Testis (tissue), 2 donors: ENCODE measurements around the gene COX6B2.

Source experiments
- CTCF ChIP-seq, 3 experiments: fragments of 450-650 bp in 2 of 3; fragments of 200-600 bp in 1 of 3; sonication (generic) in 1 of 3; IDR thresholded peaks; one replicate each; pipeline ENCODE4 v1.5.1; 2016 to 2019; ENCODE audit warnings: antibody characterized with exemption in 3 of 3, mild to moderate bottlenecking in 2 of 3, moderate library complexity in 1 of 3
- POLR2A ChIP-seq: fragments of 450-650 bp; IDR thresholded peaks from one replicate; pipeline ENCODE4 v1.6.1; 2017; ENCODE audit warnings: antibody characterized with exemption, mild to moderate bottlenecking, moderate library complexity

GRCh38 chr19:55346725-55347441 is 7.6 kb downstream of the COX6B2 start:
- TF ChIP-seq CTCF (IDR thresholded peaks at IDR 0.05): no peak
- TF ChIP-seq POLR2A: no peak
